HG03469 (cell line): ENCODE data around the gene MRPL30.
"Not testable (repeated sequence)": the region's sequence is repeated elsewhere in the genome, so short reads cannot be mapped to it uniquely, and the experiment has no call there.

Experiments
- ATAC-seq: cut with Tn5 transposase; IDR thresholded peaks from one replicate; pipeline ENCODE4 v1.9.1; 2021; ENCODE audit warnings: mild to moderate bottlenecking, moderate library complexity, moderate number of reproducible peaks; ENCODE audit not compliant: unreplicated experiment

MRPL30 gene

DNA sequence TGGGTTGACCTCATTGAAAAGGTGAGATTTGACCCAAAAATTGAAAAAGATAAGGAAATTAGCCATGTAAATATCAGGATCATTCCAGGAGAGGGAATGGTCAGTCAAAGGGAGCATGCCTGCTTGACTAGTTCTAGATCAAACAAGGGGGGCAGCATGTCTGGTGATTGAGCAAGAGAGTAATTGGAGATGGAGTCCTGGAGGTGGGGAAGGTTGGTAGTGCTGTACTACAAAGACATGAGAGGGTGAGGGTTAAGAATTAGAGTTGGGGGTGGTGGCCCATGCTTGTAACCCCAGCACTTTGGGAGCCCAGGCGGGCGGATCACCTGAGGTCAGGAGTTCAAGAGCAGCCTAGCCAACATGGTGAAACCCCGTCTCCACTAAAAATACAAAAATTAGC is 2.0 kb downstream of the MRPL30 start:
- ATAC-seq, result no peak

DNA sequence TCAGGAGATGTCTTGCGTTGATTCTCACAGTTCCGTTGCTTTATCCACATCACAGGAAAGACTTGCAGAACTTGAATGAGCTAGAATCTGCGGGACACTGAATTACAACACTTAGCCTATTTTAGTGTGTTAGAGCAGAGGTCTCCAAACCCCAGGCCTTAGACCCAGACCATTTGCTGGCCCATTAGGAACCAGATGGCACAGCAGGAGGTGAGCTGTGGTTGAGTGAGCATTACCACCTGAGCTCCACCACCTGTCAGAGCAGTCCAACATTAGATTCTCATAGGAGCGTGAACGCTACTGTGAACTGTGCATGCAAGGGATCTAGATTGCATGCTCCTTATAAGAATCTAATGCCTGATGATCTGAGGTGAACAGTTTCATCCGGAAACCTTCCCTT is 3.8 kb downstream of the MRPL30 start:
- no peak for ATAC-seq

GRCh38 chr2:99187011-99187410 is 6.0 kb downstream of the MRPL30 start:
- ATAC-seq, result no peak

DNA sequence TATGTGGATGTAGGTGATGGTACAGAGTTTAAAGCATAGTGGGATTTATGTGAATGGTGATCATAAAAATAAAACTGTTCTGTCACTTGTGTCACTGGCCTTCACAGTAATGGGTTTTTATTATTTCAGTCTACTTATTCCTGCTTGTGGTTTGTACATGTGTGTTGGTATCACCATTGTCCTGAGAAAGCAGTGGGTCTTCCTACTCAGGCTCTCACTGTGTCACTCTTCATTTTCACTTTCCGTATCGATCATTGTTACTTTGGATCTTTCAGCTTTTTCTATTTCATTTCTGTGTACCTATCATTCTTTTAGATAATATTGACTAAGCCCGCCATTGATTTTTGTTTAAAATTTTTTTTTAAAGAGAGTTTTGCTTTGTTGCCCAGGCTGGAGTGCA is 7.4 kb downstream of the MRPL30 start:
- ATAC-seq, result no peak

- ATAC-seq, result no peak
Observed at GRCh38 chr2:99190548-99190947, 9.6 kb downstream of the MRPL30 start.

- ATAC-seq, result not testable (repeated sequence)
Observed at GRCh38 chr2:99192364-99192763, 11.4 kb downstream of the MRPL30 start.

DNA sequence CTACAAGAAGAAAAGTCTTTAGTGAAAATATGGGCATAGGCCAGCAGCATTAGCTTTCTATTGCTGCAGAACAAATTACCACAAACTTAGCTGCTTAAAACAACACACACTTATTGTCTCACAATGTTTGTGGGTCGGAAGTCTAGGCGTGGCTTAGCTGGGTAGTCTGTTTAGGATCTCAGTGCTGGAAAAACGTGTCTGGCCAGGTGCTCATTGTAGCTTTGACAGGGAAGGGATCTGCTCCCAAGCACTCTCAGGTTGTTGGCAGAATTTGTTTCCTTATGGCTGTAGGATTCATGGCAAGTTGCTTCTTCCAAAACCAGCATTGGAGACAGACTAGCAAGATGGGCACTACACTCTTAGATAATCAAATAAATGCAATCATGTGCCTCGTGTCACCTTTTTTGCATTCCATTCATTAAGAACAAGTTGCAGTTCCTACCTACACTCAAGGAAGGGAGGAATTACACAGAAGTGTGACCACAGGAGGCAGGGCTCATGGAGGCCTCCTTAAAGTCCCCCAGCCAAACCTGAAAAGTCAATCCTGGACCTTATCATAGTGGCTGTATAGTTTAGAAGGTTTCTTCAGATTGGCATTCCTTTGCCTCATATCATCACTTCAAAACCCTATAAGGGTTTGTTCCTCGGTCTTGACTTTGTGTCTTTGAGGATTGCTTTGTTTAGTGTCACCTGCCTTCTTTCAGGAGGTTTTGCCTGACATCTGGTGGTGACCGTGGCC is 17.3 kb downstream of the MRPL30 start:
- no peak for ATAC-seq

DNA sequence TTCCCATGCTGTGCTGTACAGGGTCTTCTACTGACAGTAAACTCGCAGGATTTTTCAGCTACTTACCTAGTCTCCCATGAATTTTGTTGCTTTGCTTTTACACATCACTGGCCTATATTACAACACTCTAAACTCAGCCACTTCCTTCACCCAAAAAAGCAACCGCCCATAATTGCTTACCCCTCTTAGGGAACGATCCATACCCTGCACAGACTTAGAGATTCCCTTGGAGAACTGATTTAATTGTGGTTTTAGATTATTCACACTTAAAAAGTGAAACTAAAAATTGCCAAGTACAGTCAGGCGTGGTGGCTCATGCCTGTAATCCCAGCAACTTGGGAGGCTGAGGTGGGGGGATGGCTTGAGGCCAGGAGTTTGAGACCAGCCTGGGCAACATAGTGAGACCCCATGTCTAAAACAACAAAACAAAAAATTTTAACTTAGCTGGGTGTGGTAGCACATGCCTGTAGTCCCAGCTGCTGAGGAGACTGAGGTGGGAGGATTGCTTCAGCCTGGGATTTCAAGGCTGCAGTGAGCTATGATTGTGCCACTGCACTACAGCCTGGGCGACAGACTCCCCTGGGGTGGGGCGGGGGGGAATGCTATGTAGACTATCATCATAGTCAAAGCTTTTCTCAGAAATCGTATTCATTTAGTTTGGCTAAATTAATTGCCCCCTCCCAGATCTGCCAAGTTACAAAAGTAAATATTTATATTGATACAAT is 19.3 kb downstream of the MRPL30 start:
- ATAC-seq, result no peak

GRCh38 chr2:99201959-99202678 is 21.1 kb downstream of the MRPL30 start:
- no peak for ATAC-seq

- ATAC-seq, result no peak
Observed at GRCh38 chr2:99205491-99205890, 24.5 kb downstream of the MRPL30 start.

DNA sequence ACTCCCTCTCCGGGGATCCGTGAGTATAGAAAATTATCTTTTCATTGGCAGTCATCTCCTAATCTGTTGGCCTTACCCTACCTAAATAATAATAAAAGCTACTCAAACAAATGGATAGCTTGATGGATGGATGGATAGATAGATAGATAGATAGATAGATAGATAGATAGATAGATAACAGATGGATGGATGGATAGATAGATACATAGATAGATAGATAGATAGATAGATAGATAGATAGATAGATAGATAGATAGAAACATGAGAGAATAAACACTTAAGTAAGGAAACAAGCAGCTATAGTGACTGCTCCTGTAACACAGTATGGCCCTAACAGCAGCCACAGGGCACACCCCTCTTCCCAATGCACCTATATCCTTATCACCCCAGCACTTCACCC is 35.1 kb downstream of the MRPL30 start:
- no peak for ATAC-seq

DNA sequence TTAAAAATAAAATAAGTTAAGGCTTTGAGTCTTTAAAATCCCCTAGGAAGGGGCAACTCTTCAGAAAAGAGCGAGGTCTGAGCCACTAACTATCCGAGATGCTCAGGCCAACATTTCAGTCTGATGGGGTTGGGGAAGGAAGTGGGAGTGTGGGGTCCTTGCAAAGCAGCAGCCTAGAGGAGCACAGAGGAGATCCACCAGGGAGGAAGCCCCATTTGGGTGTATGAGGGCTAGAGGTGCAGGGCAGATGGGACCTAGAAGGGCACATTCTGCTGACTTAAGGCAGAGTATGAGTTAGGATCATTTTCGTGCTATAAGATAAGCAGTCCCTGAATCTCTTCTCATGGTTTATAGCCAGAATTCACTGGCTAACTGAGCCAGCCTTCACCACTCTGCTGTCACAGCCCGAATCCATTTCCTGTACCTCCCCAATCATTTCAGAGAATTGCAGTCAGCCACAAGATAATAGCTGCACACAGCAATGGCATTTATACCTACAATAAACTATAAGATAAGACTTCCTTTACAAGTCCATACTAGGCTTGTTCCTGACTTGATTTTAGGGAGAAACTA is 37.0 kb downstream of the MRPL30 start:
- ATAC-seq, result no peak

- ATAC-seq, result not testable (repeated sequence)
Observed at GRCh38 chr2:99233177-99233576, 52.2 kb downstream of the MRPL30 start.

DNA sequence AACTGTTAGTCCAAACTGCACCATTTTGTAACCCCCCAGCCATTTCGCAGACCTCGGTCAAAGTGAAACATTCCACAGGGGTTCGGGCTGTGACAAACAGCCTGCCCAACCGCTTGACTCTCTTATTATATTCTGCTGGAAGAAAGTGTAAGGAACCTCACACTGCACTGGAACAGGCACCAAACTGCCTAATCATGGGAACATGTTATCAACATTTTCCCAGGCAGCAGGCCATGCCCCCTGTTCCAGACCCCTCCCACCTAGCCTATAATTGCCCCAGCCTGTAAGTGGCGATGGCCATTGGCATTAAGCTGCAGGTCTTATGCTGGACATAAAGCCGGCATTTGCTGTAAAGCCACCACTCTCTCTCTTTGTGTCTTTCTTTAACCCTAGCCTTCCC is 57.6 kb downstream of the MRPL30 start:
- no peak for ATAC-seq

- ATAC-seq, result no peak
Observed at GRCh38 chr2:99240431-99240830, 59.4 kb downstream of the MRPL30 start.

- no peak for ATAC-seq
Observed at GRCh38 chr2:99242151-99242550, 61.2 kb downstream of the MRPL30 start.
